ENCODE data around the gene KDM1A.
A peak's percentile ranks its signal among the peaks of the same experiment; 100 is the strongest.

Gene KDM1A

GRCh38 chr1:23122796-23123195, 103.5 kb downstream of the KDM1A start (continued):
- TF ChIP-seq PRDM10 (tag by site-specific recombination; IDR thresholded peaks at IDR 0.05) (0 out of 2 replicates have a peak, but pooled peaks have one; percentile 3), ZNF138 (tag by site-specific recombination; IDR thresholded peaks at IDR 0.05; ENCODE audit: borderline replicate concordance) (no peak)

GRCh38 chr1:23123528-23123927, 104.3 kb downstream of the KDM1A start:
- Histone ChIP-seq H3K4me3 (ENCODE audit: low read depth, low read length) (no peak overlapping the region), H3K27ac (ENCODE audit: extremely low read depth, low read depth, low read length) (no peak overlapping the region), H3K36me3 (ENCODE audit: control insufficient read depth in 2 of 2, insufficient read depth in 1 of 2, low read length in 2 of 2) (no peaks in the 10 kb centered on the region), H3K9me3 (ENCODE audit: control insufficient read depth, insufficient read depth, low read depth, low read length) (no peaks in the 10 kb centered on the region), H3K4me1 (ENCODE audit: control insufficient read depth, insufficient read depth, low read length) (peaks cover 5% of the 10 kb centered on the region)
- ChIA-PET POLR2A (interaction anchor here (0.7 kb wide), 1 partner anchor 836 kb away, joined by 8 read pairs; no protein-coding TSS in a partner anchor), CTCF (interaction anchor here (1.2 kb wide), 1 partner anchor 16 kb away, joined by 3 read pairs; no protein-coding TSS in a partner anchor)
- TF ChIP-seq KLF10 (tag by site-specific recombination; IDR thresholded peaks at IDR 0.05), result no peak
- TF ChIP-seq ZNF654 (tag by site-specific recombination; IDR thresholded peaks at IDR 0.05; ENCODE audit: low read depth), result no peak
- TF ChIP-seq ZBTB7A (tag by site-specific recombination; IDR thresholded peaks at IDR 0.05; ENCODE audit: low read depth), result no peak
- TF ChIP-seq ZNF596 (tag by site-specific recombination; IDR thresholded peaks at IDR 0.05), result no peak
- no peak for TF ChIP-seq ZNF280C (tag by site-specific recombination; IDR thresholded peaks at IDR 0.05)

- H3K4me3 ChIP-seq (ENCODE audit: low read depth, low read length), result no peak overlapping the region
- no peaks in the 10 kb centered on the region for H3K36me3 ChIP-seq (ENCODE audit: control insufficient read depth in 2 of 2, insufficient read depth in 1 of 2, low read length in 2 of 2)
- ChIA-PET CTCF (no interaction called here), POLR2A (no interaction called here)
- peaks cover 5% of the 10 kb centered on the region for H3K4me1 ChIP-seq (ENCODE audit: control insufficient read depth, insufficient read depth, low read length)
- no peaks in the 10 kb centered on the region for H3K9me3 ChIP-seq (ENCODE audit: control insufficient read depth, insufficient read depth, low read depth, low read length)
- H3K27ac ChIP-seq (ENCODE audit: extremely low read depth, low read depth, low read length), result no peak overlapping the region
- TF ChIP-seq ZBTB17 (tag by site-specific recombination; IDR thresholded peaks at IDR 0.05), result no peak
- no peak for TF ChIP-seq ZFHX2 (tag by site-specific recombination; conservative IDR thresholded peaks at IDR 0.05)
- no peak for TF ChIP-seq ZNF513 (tag by site-specific recombination; IDR thresholded peaks at IDR 0.05)
- TF ChIP-seq ZNF621 (tag by site-specific recombination; IDR thresholded peaks at IDR 0.05), result no peak
- no peak for TF ChIP-seq ZNF274 (IDR thresholded peaks at IDR 0.05; ENCODE audit: low read length)
- TF ChIP-seq ZNF274 (tag by site-specific recombination; IDR thresholded peaks at IDR 0.05; ENCODE audit: borderline replicate concordance), result no peak
- no peak for TF ChIP-seq ZBTB48 (tag by site-specific recombination; IDR thresholded peaks at IDR 0.05)
- TF ChIP-seq HOXD13 (CRISPR knock-in tag; IDR thresholded peaks at IDR 0.05; ENCODE audit: borderline replicate concordance), result no peak
- TF ChIP-seq BCL11B (tag by site-specific recombination; IDR thresholded peaks at IDR 0.05; ENCODE audit: low read depth), result no peak
- TF ChIP-seq ZNF48 (tag by site-specific recombination; IDR thresholded peaks at IDR 0.05), result no peak
- no peak for TF ChIP-seq ZNF174 (tag by site-specific recombination; IDR thresholded peaks at IDR 0.05)
- no peak for TF ChIP-seq KLF7 (tag by site-specific recombination; IDR thresholded peaks at IDR 0.05; ENCODE audit: borderline replicate concordance)
Observed at GRCh38 chr1:23124259-23125026, 105.2 kb downstream of the KDM1A start.

All from HEK293 (cell line).